AG09319 (cell line): Measurements from ENCODE around the gene GALNT14.

ENCODE experiments used
- DNase-seq: peaks from one replicate; pipeline ENCODE4 v3.0.0-alpha.2; 2010; ENCODE audit warnings: low read depth; ENCODE audit errors: extremely low read depth
- CTCF ChIP-seq: IDR thresholded peaks from 2 replicates; pipeline ENCODE4 v1.5.1; 2011; ENCODE audit warnings: low read depth, mild to moderate bottlenecking, inconsistent platforms, low read length, moderate library complexity

The GALNT14 gene

GRCh38 chr2:31142110-31142509 is 3.9 kb upstream of the GALNT14 start:
- DNase-seq = no peak

GRCh38 chr2:31141443-31142085 is 3.3 kb upstream of the GALNT14 start:
- DNase-seq = no peak
- no peak for TF ChIP-seq CTCF

More at GRCh38 chr2:31142110-31142509, 3.9 kb upstream of the GALNT14 start:
- TF ChIP-seq CTCF = no peak

- no peak for DNase-seq
- TF ChIP-seq CTCF = no peak
These were observed 1.9 kb upstream of the GALNT14 start for GRCh38 chr2:31140151-31140550.

GRCh38 chr2:31139671-31140070 is 1.4 kb upstream of the GALNT14 start:
- no peak for DNase-seq
- TF ChIP-seq CTCF = no peak

- TF ChIP-seq CTCF = no peak; the same call in 1 of the 2 replicates
- DNase-seq = peak; percentile 5
These were observed 816 bp downstream of the GALNT14 start for GRCh38 chr2:31137211-31138036.

- DNase-seq = no peak
- TF ChIP-seq CTCF = no peak
These were observed 1.5 kb downstream of the GALNT14 start for GRCh38 chr2:31136732-31137131.

- DNase-seq = no peak
- no peak for TF ChIP-seq CTCF
These were observed 2.2 kb downstream of the GALNT14 start for GRCh38 chr2:31136000-31136399.
